GM18526 (cell line): ENCODE results near the gene BICC1.

ENCODE experiments used
- POLR2A ChIP-seq: IDR thresholded peaks from 3 replicates; pipeline ENCODE4 v1.6.1; 2011; ENCODE audit not compliant: insufficient read length; ENCODE audit errors: extremely low read depth

BICC1 gene

GRCh38 chr10:58672845-58673244, 160.2 kb downstream of the BICC1 start:
- no peak for TF ChIP-seq POLR2A

- no peak for TF ChIP-seq POLR2A
These were observed 161.6 kb downstream of the BICC1 start for GRCh38 chr10:58674251-58674650.

- no peak for TF ChIP-seq POLR2A
These were observed 162.6 kb downstream of the BICC1 start for GRCh38 chr10:58675321-58675720.

- TF ChIP-seq POLR2A, result no peak
These were observed 178.9 kb downstream of the BICC1 start for GRCh38 chr10:58691528-58691927.

GRCh38 chr10:58693919-58694318, 181.2 kb downstream of the BICC1 start:
- no peak for TF ChIP-seq POLR2A

GRCh38 chr10:58695022-58695421, 182.3 kb downstream of the BICC1 start:
- TF ChIP-seq POLR2A, result no peak

GRCh38 chr10:58696736-58697135, 184.1 kb downstream of the BICC1 start:
- TF ChIP-seq POLR2A, result no peak

- TF ChIP-seq POLR2A, result no peak
These were observed 185.0 kb downstream of the BICC1 start for GRCh38 chr10:58697691-58698090.

GRCh38 chr10:58698777-58699356, 186.2 kb downstream of the BICC1 start:
- no peak for TF ChIP-seq POLR2A

- no peak for TF ChIP-seq POLR2A
These were observed 187.9 kb downstream of the BICC1 start for GRCh38 chr10:58700591-58700990.

GRCh38 chr10:58701405-58702135, 188.9 kb downstream of the BICC1 start:
- no peak for TF ChIP-seq POLR2A

- no peak for TF ChIP-seq POLR2A
These were observed 191.6 kb downstream of the BICC1 start for GRCh38 chr10:58704226-58704625.

GRCh38 chr10:58704671-58705141, 192.0 kb downstream of the BICC1 start:
- TF ChIP-seq POLR2A, result no peak

- no peak for TF ChIP-seq POLR2A
These were observed 194.2 kb downstream of the BICC1 start for GRCh38 chr10:58706836-58707235.

- no peak for TF ChIP-seq POLR2A
These were observed 199.5 kb downstream of the BICC1 start for GRCh38 chr10:58712141-58712540.

GRCh38 chr10:58712982-58713381, 200.3 kb downstream of the BICC1 start:
- TF ChIP-seq POLR2A, result no peak

GRCh38 chr10:58714409-58714808, 201.7 kb downstream of the BICC1 start:
- TF ChIP-seq POLR2A, result no peak

GRCh38 chr10:58715061-58715460, 202.4 kb downstream of the BICC1 start:
- no peak for TF ChIP-seq POLR2A

- TF ChIP-seq POLR2A, result no peak
These were observed 205.9 kb downstream of the BICC1 start for GRCh38 chr10:58718596-58718995.
